ENCODE results near the gene RC3H2. TPM values are rescaled to one million over a fixed set of nuclear protein-coding genes. Genes with fewer than 3 reads are reported as not detected.

RC3H2 gene
- total and polyA plus RNA-seq, 2 of the 8 experiments (the other 6 are each of a cell fraction or from before 2014, with no cell fraction given): 11.2 to 38.4 TPM

GRCh38 chr9:122846371-122846940, 58.7 kb downstream of the RC3H2 start:
- H3K36me3 ChIP-seq (ENCODE audit: control insufficient read depth in 2 of 4, insufficient read depth in 4 of 4, low read length in 3 of 4): peaks cover 9 to 39% (median 22%) of the 10 kb centered on the region in 4 experiments
- 93% methylated on average over 5 of the region's 5 CpGs; no CpG with 5 or more reads in 1 of the 2 experiments for WGBS, 2 experiments (ENCODE audit: extremely low coverage in 1 of 2, insufficient coverage in 1 of 2, insufficient read length in 1 of 2, insufficient replicate concordance in 2 of 2, low coverage in 1 of 2, low lambda C conversion rate in 2 of 2, missing lambda C conversion rate in 1 of 2)
- H4K91ac ChIP-seq (replicated peaks; ENCODE audit: insufficient read length, low read length): no peak overlapping the region
- no peak overlapping the region for H2AK5ac ChIP-seq (ENCODE audit: low read depth, low read length)
- H2AFZ ChIP-seq (ENCODE audit: low read length): no peak overlapping the region
- no peaks in the 10 kb centered on the region for H3K9me3 ChIP-seq (ENCODE audit: insufficient read depth in 2 of 2, low read depth in 1 of 2, low read length in 1 of 2)
- no peaks in the 10 kb centered on the region for H3K4me1 ChIP-seq (replicated peaks in 1 of 4; ENCODE audit: control insufficient read depth in 3 of 4, insufficient read depth in 4 of 4, low read length in 3 of 4)
- FAIRE-seq (no peak), DNase-seq (ENCODE audit: low read depth in 1 of 2, low spot score in 2 of 2) (no peak)
- ChIA-PET CTCF (ENCODE audit: partially characterized antibody) (no interaction called here), POLR2A (ENCODE audit: partially characterized antibody) (interaction anchor here (0.5 to 0.6 kb wide), 2 partner anchors 10 to 23 kb away, joined by 3 read pairs; no protein-coding TSS in a partner anchor)
- H4K8ac ChIP-seq (ENCODE audit: extremely low read depth, insufficient read depth, low read length): no peak overlapping the region
- H3K4me2 ChIP-seq (ENCODE audit: insufficient read depth in 1 of 2, low read depth in 2 of 2, low read length in 2 of 2): no peak overlapping the region
- H4K20me1 ChIP-seq (replicated peaks in 1 of 2; ENCODE audit: control insufficient read depth in 1 of 2, insufficient read depth in 2 of 2, low read length in 2 of 2): no peaks in the 10 kb centered on the region
- H3K9ac ChIP-seq (replicated peaks in 1 of 4; ENCODE audit: extremely low read depth in 1 of 4, low read depth in 3 of 4, low read length in 3 of 4): no peak overlapping the region
- no peak overlapping the region for H2BK120ac ChIP-seq (replicated peaks; ENCODE audit: low read depth, low read length)
- no peak overlapping the region for H3K27ac ChIP-seq (ENCODE audit: low read depth, low read length)
- H3K79me1 ChIP-seq (ENCODE audit: low read depth, low read length): no peaks in the 10 kb centered on the region
- no peak overlapping the region for H2BK15ac ChIP-seq (ENCODE audit: low read length)
- H3K27me3 ChIP-seq (replicated peaks in 1 of 4; ENCODE audit: control insufficient read depth in 3 of 4, extremely low read depth in 1 of 4, insufficient read depth in 3 of 4, low read length in 3 of 4): no peaks in the 10 kb centered on the region
- no peak overlapping the region for H2BK5ac ChIP-seq (ENCODE audit: low read depth, low read length)
- no peak overlapping the region for H3K14ac ChIP-seq (ENCODE audit: insufficient read length)
- no peak overlapping the region for H3K18ac ChIP-seq (ENCODE audit: extremely low read depth, low read length)
- no peak overlapping the region for H3K4me3 ChIP-seq (ENCODE audit: extremely low read depth in 1 of 4, insufficient read depth in 2 of 4, low read depth in 3 of 4, low read length in 4 of 4)
- H4K5ac ChIP-seq (ENCODE audit: insufficient read length, low read depth, low read length): no peak overlapping the region
- H3K23me2 ChIP-seq (ENCODE audit: low read depth, low read length): no peaks in the 10 kb centered on the region
- H2BK20ac ChIP-seq (ENCODE audit: low read length): no peak overlapping the region
- H3K56ac ChIP-seq (replicated peaks; ENCODE audit: insufficient read length, low read depth, low read length): no peak overlapping the region
- no peaks in the 10 kb centered on the region for H3K79me2 ChIP-seq (ENCODE audit: control insufficient read depth in 1 of 2, insufficient read depth in 2 of 2, low read length in 2 of 2)
- TF ChIP-seq BRCA1 (IDR thresholded peaks at IDR 0.05; ENCODE audit: low read depth, low read length): no peak
- no peak for TF ChIP-seq SP1 (IDR thresholded peaks at IDR 0.05; ENCODE audit: low read depth, low read length)
- TF ChIP-seq KDM1A (IDR thresholded peaks at IDR 0.05; ENCODE audit: borderline replicate concordance, low read length): no peak
- no peak overlapping the region for H2BK12ac ChIP-seq (ENCODE audit: low read depth, low read length)
- H3K4ac ChIP-seq (replicated peaks; ENCODE audit: insufficient read length, low read depth, low read length): no peak overlapping the region
- no peak overlapping the region for H3K23ac ChIP-seq (ENCODE audit: insufficient read length)
